Measurements from ENCODE around the gene GIT1. TPM values are rescaled to one million over a fixed set of nuclear protein-coding genes. Genes with fewer than 3 reads are reported as not detected.

GIT1 gene
- total RNA-seq = 19.4 and 20.2 TPM in 2 replicates

DNA sequence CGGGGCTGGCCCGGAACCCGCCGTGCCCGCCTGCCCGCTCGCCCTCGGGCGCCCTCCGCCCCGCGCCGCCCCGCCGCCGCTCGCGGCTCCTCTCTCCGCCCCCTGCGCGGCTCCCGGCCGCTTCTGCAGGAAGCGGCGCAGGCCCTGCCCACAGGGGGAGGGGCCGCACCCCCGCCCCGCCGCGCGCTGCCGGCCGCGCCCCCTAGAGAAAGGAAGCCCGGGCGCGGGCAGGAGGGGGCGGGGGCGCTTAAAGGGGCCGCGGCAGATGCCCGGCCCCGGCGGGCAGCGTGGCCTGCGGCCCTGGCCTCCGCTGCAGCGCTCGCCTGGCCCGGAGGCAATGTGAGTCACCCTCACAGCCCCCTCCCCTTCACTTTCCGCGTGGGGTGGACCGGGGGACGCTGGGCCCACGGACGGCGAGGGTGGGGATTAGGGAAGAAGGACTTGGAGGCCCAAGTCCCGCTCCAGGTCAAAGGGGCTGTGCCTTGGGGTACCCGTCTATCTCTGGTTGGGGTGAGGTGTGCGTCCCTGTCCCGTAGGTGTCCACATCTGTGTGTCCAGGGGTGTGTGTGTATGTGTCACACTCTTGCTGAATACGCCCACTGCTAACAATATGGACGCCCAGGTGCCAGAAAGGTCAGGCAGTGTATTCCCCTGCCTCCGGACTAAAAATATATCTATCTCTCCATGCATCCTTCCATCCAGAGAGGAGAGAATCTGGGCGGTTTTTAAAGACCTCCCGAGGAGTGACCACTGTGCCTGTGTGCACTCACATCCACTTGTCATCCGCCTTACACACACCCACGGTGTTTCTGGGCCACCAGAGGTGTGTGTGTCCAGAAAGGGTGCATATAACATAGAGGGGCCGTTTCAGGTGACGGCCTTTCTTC, at the start of gene GIT1:
Gene GIT1 (minus strand): TSS at position 125 of the 887 bp plus-strand sequence. CDS start 270 bp downstream, outside the sequence.

GRCh38 chr17:29622337-29623282, 33.2 kb upstream of the GIT1 start, which contains the start of gene CORO6:
TSS of gene CORO6 (minus strand) at chr17:29622912. CDS start at chr17:29621421, 1,491 bp downstream.

DNA sequence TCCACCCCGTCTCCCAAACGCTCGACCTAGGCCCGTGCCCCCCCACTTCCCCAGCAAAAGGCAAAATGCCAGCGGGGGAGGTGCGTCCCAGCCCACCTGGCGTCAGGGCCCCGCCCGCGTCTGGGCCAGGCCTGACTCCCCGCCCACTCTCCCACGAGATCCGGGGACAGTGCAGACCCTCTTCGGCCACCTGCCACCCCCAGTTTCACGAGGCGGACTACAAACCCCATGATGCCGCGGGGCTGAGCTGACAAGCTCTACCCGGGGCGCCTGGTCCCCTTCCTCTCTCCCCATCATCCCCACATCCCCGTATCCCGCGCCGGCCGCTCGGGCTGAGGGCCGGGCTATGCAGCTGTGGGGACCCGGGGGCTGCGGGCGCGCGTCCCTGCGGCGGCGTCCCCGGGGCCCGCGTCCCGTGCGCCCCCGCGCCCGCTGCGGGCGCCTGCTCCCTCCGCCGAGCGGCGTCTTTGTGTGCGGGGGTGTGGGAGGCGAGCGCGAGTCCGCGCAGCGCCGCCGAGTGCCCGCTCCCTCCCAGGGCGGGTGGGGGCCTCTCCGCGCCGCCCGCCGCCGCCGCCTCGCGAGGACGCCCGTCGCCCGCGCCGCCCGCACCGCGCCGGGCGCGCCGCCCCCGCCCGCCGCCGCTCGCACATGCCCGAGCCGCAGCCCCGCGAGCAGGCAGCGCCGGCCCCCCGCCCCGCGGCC, 3.6 kb upstream of the GIT1 start, which contains the start of gene ANKRD13B:
Gene ANKRD13B (plus strand): TSS at position 283 of the 702 bp plus-strand sequence. CDS start 490 bp downstream, outside the sequence.

GRCh38 chr17:29568331-29569244, 20.9 kb downstream of the GIT1 start, which contains the start of gene TP53I13:
TSS of gene TP53I13 (plus strand) at chr17:29568701. CDS start at chr17:29568759, 58 bp downstream.

DNA sequence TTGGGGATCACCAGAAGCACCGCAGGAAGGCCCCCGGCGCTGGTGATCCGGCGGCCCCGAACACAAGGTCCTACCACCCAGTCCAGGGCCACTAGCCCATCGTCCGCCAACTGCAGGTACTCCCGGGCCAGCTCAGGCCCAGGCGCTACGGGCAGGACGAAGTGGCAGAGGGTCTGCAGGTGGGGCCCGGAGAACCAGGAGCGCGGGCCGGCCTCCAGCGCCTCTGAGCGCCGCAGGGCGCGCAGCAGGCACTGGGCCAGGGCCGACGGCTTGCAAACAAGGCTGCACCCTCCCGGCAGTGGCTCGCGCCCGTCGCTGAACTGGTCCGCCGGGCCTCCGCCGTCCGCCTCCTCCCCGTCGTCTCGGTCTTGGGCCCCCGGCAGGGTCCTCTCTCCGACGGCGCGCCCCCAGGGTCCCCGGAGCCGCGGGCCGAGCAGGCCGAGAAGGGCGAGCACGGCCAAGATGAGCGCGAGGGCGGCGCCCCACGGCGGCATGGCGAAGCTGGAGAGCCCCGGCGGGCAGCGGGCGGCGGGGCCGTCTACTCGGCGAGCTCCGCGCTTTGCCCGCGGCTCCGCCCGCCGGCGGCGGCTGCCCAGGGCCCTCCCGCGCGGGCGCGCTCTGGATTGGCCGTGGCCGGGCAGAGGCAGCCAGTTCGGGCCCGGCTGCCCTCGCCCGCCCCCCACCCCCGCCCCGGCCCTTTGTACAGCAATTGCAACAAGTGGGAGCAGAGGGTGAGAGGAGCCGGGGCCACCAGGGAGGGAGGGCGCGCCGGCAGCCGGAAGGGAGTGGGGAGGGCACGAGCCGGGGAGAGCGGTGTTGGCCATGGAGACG, 22.8 kb downstream of the GIT1 start, which contains the start of gene ABHD15:
Gene ABHD15 (minus strand): TSS at position 565 of the 831 bp plus-strand sequence. CDS start 71 bp downstream, at position 494.

Other genes with a start within 250 kb of the GIT1 start
- gene TAOK1, start 199.3 kb downstream of the GIT1 start, total RNA-seq = 28.3 and 54.4 TPM in 2 replicates
- gene ABHD15, start 22.6 kb downstream of the GIT1 start, total RNA-seq = 6.1 and 6.7 TPM in 2 replicates
- 35.9 and 80.0 TPM in 2 replicates for gene TP53I13, start 20.9 kb downstream of the GIT1 start, total RNA-seq
- gene ANKRD13B, start 3.5 kb upstream of the GIT1 start, total RNA-seq = 5.0 and 8.1 TPM in 2 replicates
- 1.0 and 22.2 TPM in 2 replicates for gene CORO6, start 33.3 kb upstream of the GIT1 start, total RNA-seq